ENCODE measurements around the gene WWOX.
"Not testable (repeated sequence)": the region's sequence is repeated elsewhere in the genome, so short reads cannot be mapped to it uniquely, and the experiment has no call there.

WWOX gene

DNA sequence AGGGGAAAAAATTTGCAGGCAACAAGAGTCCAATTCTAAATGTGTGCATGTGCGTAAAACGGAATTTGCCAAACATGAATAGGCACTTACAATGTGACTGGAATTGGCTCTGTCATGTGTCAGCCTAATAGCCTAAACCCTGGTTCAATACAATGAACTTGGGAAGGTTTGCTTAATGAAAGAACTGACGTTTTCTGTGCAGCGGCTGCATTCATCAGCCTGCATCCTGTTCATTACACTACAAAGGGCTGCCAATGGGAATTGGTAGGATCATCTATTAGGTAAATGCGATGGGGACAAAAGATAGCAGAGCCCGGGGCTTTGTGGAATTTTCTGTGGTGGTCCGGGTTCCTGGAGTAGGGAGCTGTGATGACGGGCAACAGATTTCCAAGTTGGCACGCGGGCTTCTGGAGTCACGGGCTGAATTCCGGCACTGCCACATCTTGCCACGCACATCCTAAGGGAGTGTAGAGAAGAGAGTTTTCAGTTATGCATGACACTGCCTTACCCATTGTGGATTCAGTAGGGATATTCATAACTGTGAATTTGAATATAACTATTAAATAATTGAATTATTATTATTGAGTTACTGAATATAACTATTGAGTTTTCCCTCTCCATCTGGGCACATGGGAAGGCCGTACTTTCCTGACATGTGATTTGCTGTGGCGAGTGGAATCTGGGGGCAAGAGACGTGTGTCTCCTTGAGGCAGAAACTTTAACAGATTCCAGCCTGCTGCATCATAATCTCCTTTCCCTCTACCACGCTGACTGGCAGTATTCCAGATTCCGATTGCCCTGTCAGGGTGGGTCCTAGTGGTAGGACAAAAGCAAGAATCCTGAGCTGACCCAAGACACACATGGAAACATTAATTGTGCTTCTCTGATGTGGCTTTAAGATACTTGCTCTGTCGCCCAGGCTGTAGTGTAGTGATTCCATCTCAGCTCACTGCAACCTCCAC is 565.6 kb downstream of the WWOX start:
- in situ Hi-C loops (cut with MboI; ENCODE audit: low sequenced_read_pairs): no loop called here

- in situ Hi-C loops (cut with MboI; ENCODE audit: low sequenced_read_pairs): no loop called here
These were observed 566.9 kb downstream of the WWOX start for GRCh38 chr16:78666318-78666717.

DNA sequence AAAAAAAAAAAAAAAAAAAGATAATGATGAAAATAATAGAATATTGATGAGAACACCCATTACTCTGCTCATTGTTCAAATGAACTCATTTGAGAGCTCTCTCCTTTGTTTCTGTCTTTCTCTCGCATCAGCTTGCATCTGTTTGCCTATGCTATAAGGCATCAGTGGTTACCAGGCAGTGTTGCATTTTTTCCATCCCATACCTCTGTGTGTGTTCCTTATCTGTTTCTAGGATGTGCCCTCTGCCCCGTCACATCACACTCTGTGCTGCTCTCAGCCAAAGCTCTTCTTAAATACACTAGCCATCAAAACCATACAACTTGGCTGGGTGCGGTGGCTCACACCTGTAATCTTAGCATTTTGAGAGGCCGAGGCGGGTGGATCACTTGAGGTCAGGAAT is 568.2 kb downstream of the WWOX start:
- in situ Hi-C loops (cut with MboI; ENCODE audit: low sequenced_read_pairs): no loop called here

GRCh38 chr16:78668393-78668792 is 568.9 kb downstream of the WWOX start:
- in situ Hi-C loops (cut with MboI; ENCODE audit: low sequenced_read_pairs): no loop called here

- in situ Hi-C loops (cut with MboI; ENCODE audit: low sequenced_read_pairs): no loop called here
These were observed 570.5 kb downstream of the WWOX start for GRCh38 chr16:78669994-78670393.

DNA sequence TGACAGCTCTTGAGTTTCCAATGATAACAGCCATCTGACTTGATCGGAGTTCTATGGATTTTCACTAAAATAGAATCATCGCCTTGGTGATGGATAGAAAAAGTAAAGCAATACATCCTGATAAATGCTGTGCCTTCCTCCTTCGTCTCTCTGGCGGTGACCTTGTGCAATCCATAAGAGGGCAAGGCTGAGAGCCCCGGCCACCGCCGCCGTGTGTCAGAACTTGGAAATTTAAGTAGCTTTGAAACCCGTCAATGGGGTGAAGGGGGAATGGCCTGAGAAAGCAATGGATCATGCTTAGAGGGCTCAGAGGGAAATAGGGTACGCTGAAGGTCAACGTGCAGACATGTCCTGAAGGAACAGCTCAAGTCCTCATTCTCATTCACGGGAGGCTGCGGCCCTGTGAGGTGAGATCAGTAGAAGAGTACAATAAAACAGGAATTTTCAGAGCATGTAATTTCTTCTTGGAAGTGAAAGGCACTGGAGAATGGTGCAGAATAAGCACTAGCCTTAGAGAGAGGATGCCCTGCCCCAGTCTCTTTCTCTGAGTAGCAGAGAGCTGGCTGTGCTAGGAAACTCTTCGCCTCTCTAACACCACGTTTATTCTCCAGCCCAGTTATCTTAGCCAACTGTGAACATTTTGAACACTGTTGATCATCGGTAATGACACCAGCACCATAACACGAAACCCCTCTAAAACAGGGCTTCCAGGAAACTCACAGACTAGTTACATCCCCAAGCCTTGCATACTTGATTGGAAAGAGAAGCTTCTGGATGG is 573.5 kb downstream of the WWOX start:
- in situ Hi-C loops (cut with MboI; ENCODE audit: low sequenced_read_pairs): no loop called here

DNA sequence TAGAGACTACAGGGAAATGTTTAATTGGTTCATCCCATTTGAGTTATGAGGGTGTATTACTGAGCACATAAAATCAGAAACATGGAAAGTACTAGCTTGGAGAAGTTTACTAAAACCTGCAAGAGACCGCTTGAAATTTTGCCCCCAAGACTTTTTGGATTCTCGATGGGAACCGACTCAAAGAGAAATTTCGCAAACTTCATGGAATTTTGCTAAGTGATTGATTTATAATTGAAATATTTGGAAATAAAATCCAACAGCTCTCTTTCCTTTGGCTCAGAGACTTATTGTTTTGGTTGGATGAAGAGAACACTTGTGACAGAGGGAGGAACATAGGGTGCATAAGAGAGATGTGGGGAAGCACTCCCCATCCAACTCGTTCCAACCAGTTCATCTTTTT is 574.4 kb downstream of the WWOX start:
- in situ Hi-C loops (cut with MboI; ENCODE audit: low sequenced_read_pairs): no loop called here

GRCh38 chr16:78675312-78675711 is 575.9 kb downstream of the WWOX start:
- in situ Hi-C loops (cut with MboI; ENCODE audit: low sequenced_read_pairs): no loop called here

DNA sequence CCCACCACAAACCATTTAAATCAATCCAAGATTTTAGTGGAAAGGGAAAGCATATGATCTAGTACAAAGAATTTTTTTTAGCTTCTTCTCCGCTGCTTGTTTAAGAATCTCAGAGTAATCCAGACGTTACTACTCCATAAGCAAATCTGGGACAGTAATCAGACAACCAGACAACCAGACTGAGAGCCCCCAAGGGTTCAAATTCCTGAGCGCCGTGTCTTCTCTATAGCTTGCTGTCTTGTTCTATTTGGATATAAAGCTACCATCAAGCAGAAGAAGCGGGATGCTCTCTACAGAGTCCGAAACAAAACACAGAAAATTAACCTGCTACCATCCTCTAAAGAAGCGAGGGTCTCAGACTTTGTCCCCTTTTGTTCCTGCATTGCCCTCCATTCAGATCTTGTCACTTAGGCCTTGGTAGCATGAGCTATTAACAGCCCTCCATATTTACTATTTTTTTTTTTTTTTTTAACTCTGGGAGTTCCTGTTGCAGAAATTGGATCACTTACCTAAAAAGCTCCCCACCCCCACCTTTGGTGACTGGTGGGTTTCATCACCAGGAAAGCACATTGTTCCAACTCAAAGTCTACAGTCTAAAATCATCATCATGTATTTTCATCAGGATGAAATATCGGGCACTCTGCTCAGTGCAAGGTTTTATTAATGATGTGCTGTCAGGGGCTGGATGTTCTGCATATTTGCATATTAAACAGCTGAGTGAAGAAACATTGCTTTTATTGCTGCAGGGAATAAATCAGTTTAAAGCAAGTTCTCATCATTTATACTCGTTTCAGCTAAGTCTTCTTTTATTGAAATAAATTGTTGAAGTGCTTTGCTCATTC is 576.7 kb downstream of the WWOX start:
- in situ Hi-C loops (cut with MboI; ENCODE audit: low sequenced_read_pairs): no loop called here

- in situ Hi-C loops (cut with MboI; ENCODE audit: low sequenced_read_pairs): no loop called here
These were observed 577.8 kb downstream of the WWOX start for GRCh38 chr16:78677181-78677731.

- in situ Hi-C loops (cut with MboI; ENCODE audit: low sequenced_read_pairs): no loop called here
These were observed 580.1 kb downstream of the WWOX start for GRCh38 chr16:78679546-78679945.

- in situ Hi-C loops (cut with MboI; ENCODE audit: low sequenced_read_pairs): no loop called here
These were observed 582.3 kb downstream of the WWOX start for GRCh38 chr16:78681743-78682142.

- in situ Hi-C loops (cut with MboI; ENCODE audit: low sequenced_read_pairs): no loop called here
These were observed 584.7 kb downstream of the WWOX start for GRCh38 chr16:78684030-78684611.

DNA sequence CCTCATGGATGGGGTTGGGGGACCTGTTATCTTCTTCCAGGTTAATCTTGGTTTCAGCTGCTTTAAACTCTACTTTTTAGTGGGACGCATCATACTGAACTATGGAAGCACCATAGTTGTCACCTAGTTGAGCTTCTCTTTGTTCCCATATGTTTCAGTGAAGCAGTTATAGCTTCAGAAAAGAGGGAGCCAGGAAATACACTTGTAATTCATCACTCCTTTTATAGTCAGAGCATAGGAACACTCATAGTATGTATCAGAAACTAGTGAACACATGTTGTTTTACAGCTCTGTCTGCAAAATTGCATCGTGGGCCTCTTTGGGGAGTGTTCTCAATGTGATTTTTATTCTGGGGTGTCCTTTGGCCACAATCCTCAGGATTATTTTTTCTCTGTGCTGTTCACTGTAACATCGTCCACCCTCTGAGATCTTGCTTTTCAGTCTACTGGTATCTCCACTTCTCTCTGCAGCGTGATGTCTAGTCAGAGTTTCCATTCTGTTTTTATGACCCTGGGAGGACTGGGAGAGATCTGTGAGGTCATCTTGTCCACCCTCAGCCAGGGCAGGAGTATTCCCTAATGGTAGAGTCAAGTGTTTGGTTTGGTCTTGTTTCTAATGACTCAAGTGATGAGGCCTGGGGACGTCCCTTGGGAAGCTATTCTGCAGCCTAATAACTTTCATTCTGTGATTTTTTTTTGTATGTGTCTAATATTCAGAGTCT is 585.4 kb downstream of the WWOX start:
- in situ Hi-C loops (cut with MboI; ENCODE audit: low sequenced_read_pairs): no loop called here

DNA sequence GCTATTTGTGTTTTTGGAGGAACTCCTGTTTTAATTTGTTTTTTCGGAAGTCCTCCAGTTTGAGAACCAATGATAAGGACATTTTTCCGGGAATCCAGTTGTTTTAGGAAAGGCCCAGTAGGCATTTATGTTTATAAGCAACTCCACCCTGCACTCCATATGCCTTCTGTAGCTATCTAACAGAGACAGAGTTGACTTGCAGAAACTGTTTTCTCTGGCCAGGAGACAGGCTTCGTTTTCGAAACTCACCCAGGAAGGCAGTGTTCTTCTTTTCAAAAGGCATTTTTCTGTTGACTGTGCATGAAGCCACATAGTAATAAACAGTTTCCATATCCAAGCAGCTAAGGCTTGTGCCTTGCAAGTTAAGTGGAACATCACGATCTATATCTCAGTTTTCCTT is 587.1 kb downstream of the WWOX start:
- in situ Hi-C loops (cut with MboI; ENCODE audit: low sequenced_read_pairs): no loop called here

DNA sequence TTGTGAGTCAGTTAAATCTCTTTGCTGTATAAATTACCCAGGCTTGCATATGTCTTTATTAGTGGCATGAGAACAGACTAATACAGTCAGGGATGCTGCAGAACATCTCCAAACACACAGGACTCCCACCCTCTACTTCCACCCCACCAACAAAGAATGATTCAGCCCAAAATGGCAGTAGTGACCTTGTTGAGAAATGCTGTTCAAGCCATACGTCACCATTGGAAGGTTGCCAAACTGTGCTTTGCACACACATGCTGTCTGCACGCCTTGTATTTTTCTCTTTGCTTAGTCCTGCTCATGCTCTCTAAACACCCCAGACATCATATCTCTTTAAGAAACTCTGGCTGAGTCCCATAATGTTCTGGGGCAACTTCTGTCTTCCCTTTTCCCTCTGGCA is 589.6 kb downstream of the WWOX start:
- in situ Hi-C loops (cut with MboI; ENCODE audit: low sequenced_read_pairs): no loop called here

GRCh38 chr16:78689536-78689935 is 590.1 kb downstream of the WWOX start:
- in situ Hi-C loops (cut with MboI; ENCODE audit: low sequenced_read_pairs): no loop called here

DNA sequence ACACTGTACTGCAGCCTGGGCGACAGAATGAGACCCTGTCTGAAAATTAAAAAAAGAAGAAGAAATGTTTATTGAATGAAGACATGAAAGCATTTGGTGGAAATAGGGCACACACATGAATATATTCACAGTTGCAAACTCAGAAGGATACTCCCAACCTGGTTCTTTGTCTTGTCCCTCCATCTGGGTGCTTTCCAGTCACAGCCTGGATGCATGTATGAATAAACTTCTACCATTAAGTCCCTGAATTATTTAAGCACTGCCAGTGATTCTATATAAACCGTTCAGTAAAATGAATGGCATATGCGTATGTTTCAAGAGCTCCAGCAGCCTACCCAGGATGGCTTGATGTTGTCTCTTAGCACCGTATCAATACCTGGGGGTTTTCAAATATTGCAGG is 591.1 kb downstream of the WWOX start:
- in situ Hi-C loops (cut with MboI; ENCODE audit: low sequenced_read_pairs): no loop called here

- in situ Hi-C loops (cut with MboI; ENCODE audit: low sequenced_read_pairs): not testable (repeated sequence)
These were observed 592.3 kb downstream of the WWOX start for GRCh38 chr16:78691746-78692145.

- in situ Hi-C loops (cut with MboI; ENCODE audit: low sequenced_read_pairs): no loop called here
These were observed 594.0 kb downstream of the WWOX start for GRCh38 chr16:78693496-78693895.

Data from HL-60/S4 (cell line).